GM21526 (cell line): ENCODE data around the gene GPR68.

ENCODE experiments used
- ATAC-seq: cut with Tn5 transposase; IDR thresholded peaks from one replicate; pipeline ENCODE4 v1.9.1; 2021; ENCODE audit warnings: moderate library complexity; ENCODE audit not compliant: unreplicated experiment, low FRiP score

The GPR68 gene, protein sequence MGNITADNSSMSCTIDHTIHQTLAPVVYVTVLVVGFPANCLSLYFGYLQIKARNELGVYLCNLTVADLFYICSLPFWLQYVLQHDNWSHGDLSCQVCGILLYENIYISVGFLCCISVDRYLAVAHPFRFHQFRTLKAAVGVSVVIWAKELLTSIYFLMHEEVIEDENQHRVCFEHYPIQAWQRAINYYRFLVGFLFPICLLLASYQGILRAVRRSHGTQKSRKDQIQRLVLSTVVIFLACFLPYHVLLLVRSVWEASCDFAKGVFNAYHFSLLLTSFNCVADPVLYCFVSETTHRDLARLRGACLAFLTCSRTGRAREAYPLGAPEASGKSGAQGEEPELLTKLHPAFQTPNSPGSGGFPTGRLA

DNA sequence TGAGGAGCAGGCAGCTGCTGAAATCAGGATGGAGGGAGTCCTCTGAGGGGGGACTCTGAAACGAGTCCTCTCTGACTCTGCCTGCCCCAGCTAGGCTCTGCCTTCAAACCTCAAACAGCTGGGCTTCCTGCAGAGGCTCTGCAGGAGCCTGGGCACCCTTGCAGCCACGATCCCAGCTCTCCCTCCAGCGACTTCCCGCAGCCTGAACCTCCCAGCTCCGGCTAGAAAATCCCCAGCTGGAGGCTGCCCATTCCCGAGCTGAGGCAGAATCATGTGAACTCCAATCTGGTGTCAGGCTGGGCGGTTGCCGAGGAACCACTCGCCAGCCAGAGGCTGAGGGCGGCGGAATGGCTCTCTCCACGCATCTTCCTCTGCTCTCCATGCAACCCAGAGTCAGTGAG lies at the start of gene GPR68:
Gene GPR68 (minus strand): TSS at position 204 of the 401 bp plus-strand sequence. CDS start 9,654 bp downstream, outside the sequence.
- ATAC-seq: no peak

DNA sequence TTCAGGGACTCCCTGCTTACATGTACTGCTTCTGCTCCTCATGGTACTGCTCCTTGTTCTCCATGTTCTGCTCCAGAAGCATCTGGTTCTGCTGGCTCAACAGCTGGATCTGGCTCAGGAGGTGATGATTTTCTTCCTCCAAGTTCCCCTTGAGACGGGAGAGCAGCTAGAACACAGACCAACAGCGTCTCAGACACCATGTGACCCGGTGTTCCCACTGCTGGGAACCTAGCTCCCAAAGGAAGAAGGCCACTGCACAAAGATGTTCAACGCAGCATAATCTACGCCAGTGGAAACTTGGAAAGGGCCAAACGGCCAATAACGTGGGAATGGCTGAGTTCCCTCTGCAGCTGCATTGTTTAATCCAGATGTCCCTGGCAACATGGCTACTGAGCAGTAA lies 49.6 kb upstream of the GPR68 start:
- no peak for ATAC-seq

DNA sequence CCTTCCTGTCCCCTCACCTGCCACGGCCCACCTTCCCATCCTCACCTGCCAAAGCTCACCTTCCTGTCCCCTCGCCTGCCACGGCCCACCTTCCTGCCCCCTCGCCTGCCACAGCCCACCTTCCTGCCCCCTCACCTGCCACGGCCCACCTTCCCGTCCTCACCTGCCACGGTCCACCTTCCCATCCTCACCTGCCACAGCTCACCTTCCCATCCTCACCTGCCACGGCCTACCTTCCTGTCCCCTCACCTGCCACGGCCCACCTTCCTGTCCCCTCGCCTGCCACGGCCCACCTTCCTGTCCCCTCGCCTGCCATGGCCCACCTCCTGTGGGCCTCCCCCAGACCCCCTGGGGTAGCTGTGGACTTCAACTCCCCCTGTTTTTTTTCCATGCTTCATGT lies 48.8 kb upstream of the GPR68 start:
- ATAC-seq: no peak

DNA sequence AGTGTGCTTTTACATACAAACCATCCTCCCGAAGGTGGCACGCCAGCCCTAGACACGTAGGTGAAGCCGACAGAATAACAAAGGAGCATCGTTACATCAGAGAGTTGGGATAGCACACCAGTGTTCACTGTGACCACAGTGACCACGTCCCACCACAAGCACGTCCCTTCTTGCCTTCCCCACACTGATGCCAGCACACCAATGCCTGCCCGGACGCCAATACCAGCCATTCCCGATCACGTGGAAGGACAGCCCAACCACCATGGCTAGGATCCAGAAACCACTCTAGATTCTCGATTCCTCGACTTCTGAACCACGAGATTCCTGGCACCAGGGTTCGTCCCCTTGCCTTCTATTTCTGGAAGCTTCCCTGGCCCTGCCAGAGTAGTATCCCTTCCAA lies 48.0 kb upstream of the GPR68 start:
- no peak for ATAC-seq

DNA sequence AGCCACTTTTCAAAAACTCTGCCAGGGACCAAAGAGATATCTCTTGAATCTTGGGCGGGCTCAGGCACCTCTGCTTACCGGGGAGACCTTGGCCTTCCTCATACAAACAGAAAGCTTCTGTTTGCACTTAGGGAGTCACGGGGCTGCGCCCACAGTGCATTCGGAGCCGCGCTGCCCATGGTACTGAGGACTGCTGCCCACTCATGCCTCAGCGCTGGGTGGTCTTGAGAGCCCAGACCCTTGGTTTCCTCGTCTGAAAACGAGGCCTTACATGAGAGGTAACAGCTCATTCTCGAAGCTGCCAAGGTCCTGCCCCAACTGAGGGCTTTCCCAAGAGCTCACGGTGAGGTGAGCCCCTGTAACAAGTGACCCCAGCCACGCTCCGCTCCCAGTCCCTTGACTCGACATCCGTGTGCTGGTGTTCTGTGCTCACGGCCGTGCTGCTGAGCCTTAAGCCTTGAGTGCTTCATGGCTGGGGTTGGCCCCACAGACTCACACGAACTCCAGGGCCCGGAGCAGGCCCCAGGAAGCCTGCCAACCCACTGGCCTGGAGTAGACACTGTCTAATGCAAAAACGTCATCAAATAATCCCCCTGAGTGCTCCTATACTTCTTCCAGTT lies 47.4 kb upstream of the GPR68 start:
- ATAC-seq: no peak

DNA sequence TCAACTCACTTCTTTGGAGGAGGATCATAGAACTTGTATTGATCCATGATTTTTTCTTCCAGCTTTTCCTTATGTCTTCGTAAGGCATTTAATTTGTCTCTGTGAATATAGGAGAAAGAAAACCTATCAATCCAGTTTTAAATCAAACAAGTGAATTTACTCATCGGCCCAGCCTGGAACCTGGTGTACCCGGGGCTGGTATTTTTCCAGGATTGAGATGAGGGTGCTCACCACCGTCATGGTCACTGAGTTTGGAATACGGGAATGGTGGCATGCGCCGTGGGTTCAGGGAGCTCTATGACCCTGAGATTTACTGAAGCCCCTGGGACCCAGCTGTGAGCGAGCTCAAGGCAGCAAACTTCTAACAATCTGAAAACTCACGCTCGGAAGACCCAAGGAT lies 46.5 kb upstream of the GPR68 start:
- no peak for ATAC-seq

DNA sequence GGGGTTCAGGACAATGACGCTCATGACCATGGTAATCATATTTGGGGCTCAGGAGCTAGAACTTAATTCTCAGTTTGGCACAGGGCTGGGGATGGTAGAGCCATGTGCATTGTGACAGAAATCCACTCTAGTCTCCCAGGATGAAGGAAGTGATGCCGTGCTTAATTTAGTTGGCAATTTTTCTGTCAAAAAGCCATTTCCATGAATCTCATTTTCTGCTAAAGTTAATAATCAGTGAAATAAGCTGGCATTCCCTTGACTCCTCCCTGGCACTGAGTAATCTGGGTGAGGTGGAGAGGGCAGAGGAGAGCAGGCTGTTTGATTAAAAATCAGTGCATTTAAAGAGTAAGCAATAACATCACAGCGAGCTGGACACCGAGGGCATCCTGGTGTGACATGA lies 45.0 kb upstream of the GPR68 start:
- no peak for ATAC-seq

DNA sequence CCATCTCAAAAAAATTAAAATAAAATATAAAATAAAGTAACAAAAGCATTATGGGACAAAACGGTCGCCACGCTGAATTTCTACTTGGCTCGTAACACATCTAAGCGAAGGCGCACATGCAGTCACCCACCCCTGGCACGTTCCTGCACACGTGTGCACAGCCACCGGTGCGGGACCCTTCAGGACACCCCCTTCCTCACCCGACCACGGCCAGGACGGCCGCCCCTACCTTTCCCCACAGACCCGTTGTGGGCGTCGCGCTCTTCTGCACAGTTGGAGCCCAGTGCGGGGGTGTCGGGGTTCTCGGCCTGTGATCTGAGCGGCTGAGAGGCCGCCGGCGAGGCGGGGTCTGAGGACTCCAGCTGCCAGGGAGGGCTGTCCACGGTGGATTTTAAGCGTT lies 44.4 kb upstream of the GPR68 start:
- no peak for ATAC-seq

DNA sequence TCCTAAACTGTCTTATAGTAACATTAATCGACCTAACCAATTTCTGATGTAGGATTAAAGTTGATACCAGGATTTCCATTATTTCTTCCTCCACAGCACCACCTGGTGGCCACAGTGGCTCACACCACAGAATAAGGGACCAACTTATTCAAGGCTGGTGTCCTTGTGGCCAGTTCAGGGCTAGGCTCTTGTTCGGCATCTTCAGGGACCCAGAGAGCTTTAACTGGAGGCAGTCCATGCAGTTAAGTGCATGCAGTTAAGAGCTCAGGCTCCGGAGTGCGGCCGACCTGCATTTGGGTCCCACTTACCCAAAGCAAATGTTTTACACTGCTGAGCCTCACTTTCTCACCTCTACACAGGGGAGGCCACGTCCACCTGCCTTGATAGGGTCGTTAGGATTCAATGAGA lies 42.0 kb upstream of the GPR68 start:
- ATAC-seq: no peak

DNA sequence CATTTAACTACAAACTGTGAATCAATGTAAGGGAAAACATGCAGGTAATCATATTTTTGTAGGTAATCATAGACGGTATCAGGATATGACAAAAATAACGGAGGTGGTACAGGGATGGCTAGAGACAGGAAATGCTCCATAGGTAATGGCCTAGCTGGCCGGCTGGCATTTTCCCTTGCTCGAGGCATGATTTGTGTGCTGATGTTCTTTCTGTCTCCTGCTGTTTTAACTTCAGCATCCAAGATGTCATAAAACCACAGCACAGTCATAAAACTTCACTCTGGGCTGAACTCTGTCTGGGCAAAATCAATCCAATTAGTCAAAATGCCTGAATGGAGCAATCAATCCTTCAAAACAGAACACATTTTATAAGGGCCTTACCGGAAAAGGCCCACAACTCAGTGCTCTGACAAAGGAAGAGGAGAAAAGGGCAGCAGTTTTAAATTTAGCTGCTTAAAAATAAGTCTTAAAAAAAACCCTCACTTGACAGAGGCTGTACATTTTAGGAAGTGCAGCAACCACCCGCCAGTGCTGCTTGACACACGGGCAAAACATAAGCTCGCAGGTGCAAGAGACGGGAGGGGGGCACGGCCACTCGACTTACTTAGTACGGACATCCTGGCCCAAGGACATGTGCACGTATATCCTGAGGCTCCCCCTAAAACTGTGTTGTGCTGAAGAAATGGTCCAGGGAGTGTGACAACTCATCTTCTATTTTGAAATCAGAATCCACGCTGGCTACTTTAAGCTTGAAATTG lies 40.5 kb upstream of the GPR68 start:
- no peak for ATAC-seq

DNA sequence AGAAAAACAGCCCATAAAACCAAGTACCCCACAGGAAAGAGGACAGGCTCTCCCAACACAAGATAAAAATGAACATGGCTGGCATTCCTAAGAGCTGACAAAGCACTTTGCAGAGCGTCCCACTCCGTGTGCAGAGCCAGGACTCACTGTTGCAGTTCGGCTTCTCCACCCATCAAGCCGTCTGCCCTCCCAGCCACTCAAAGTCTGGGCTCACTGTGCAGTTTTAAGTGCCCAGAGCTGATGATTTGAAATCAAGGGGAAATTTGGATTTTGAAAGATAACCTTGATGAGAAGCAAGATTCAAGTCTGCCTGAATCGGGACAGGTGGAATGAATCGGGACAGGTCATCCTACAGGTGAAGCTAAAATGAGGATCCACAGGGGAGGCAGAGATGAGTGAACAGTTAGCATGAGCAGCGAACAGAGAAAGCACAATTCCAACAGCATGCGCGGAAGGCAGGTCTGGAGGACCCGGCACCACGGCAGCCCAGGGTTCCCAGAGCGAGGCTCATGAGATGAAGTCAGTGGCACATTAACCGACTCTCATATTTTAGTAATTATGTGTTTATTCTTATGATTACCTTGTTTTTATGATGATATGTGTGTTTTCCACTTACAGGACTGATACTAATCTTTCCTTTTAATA lies 39.8 kb upstream of the GPR68 start:
- ATAC-seq: no peak

DNA sequence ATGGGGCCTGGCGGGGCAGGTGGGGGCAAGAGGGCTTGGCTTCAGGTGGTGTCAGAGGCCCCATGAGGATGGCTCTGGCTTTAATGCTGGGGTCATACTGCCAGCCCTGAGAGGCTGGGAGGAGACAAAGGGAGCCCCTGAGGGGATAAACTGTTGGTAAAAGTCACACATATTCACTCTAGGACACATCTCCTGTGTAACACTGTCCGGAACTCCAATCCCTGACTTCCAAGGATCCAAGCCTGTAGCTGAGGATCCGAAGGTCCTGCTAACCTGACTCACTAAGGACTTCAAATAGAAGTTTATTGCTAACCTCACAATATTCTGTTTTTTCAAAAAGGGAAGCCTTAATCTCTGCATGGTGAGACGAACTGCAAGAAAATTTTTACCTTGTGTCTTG lies 39.2 kb upstream of the GPR68 start:
- no peak for ATAC-seq

DNA sequence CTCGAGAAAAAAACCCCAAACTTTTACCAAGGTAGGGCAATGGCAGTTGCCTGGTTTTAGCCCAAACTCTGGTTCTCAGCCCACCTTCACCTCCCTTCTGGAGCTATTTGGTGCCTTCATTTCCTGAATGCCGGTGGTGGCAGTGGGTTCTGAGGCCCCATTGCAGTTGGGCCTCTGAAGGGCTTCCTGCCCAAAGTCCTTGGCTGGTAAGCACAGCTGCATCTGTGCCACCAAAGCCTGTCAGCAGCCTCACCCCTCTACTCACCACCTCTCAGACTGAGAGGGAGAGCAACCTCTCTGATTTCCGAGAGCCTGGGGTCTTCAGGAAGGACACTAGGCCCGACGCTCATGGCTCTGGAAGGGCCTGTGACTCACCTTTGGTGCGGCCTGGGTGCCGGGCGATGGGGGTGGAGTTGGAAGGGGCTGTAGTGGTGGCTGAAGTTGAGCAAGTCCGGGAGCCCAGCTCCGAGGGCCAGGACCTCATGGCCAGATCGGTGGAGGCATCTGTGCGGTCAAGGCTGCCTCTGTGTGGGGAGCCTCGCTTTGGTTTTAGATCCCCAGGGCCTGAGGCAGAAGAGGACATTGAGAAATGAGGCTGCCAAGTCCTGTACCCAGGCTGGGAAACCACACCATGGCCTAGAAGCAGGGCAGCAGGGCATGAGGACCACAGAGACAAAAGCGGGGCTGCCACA lies 38.6 kb upstream of the GPR68 start:
- ATAC-seq: no peak

DNA sequence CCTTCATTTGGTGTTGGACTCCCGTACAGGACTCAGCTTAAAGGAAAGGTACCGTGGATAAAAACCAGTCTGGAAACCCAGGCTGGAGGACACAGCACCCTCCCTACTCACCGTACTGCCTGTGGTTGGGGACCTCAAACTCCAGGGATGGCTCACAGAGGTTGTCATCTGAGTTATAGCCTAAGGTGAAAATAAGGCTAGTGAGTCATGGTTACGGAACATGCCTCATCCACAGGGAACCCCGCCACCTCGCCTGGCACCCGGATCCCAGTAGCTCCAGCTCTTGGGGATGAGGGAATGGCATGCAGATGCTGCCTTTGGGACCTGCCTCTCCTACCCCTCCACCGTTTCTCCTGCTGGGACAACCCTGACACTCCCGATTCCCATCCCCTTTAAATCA lies 36.8 kb upstream of the GPR68 start:
- no peak for ATAC-seq

DNA sequence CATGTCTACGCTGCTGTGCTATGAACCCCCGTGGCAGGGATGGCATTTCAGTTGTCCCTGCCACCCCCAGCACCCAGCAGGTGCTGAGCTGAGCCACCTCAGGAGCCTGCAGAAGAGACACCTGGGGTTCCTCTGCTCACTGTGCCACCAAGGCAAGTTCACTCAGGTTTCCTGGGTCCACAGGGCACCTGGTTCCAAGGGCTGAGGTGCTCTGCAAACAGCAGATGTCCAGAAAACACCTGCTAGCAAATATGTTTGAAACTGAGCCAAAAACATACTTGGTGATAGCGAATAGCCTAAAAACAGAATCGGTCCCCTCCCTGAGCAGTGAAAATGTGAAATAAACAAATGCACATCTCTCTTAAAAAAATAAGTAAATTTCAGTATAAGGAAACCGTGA lies 35.6 kb upstream of the GPR68 start:
- ATAC-seq: no peak

DNA sequence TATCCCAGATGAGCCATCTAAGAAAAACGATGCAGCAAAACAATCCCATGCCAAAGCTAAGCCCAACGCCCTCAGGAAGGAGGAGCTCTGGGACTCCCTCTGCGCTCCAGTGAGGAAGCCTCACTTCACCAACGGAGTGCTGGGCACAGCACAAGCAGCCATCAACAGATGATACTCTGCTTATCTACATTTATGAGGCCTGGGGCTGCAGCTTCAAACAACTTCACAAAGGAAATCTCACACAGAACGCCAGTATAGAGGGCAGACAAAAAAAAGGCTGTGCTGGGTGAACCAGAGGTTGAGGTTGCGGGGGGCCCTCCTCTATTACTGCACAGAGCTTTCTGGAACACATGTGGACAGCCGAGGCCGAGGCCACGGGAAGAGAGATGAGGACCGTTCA lies 34.9 kb upstream of the GPR68 start:
- ATAC-seq: no peak

DNA sequence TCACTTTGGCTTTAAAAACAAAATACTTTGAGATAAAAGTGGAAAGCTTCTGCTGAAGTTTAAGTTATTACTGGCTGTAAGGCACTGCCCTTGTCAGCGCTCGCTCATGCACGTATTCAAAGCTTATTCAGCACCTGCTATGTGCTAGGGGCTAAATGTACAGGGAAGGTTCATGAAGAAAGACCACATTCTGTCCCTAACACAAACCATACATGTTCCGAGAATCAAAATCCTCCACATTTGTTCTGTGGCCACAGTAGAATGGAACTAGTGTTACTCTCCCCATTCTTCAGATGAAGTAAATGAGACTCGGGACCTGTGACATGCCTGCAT lies 33.8 kb upstream of the GPR68 start:
- no peak for ATAC-seq

DNA sequence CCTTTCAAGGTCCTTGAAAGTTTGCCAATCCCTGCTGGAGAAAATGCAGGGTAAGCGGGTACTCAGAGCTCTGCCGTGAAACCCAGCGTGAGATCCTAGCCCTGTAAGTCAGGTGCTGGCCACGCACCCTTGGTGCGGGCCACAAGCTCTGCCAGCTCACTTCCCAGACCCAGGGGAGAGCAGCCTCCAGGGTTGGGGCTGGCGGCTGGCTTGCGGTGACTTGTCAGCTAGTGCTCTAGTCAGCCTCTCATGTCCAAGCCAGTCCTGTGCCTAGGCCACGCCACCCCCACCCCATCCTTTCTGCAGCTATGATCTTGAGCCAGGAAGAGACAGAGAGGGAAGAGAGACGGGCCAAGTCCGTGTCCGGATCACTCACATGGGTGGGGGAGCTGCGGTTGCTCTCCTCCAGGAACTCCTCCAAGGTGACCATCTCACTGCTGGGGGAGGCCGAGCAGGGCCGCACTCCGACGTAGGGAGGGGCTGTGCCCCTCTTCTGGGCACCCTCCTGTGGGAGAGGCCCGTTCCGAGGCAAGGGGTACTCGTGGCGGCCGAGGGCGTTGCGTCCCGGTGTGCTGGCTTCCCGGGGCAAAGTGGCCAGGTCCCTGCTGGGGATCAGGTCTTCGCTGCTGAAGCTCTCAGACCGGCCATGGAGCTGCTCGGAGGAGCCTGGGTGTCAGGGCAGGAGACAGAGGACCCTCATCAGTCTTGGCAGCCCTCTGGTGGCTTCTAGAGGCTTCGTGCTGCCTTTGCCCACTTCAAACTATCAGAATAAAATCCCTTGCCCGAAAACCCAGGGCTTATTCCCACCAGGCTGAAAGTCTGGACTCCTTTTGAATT lies 33.3 kb upstream of the GPR68 start:
- ATAC-seq: no peak

DNA sequence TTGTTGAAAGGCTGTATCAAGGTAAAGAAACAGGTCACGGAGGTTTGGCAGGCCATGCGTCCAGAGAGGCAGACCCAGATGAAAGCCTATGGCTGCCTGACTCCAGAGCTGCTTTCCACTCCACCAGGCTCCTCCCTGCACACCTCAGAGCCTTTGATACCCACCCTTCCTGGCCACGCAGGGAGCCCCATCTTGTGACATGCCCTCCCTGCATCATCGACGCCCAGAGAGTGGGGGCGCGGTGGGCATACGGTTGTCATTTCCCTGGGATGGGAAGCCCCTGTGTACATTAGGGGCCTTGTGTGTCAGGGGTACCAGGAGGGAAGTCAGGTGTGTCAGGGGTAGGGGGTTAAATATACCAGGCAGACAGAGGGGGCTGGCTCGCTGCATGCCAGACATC lies 30.3 kb upstream of the GPR68 start:
- ATAC-seq: no peak

DNA sequence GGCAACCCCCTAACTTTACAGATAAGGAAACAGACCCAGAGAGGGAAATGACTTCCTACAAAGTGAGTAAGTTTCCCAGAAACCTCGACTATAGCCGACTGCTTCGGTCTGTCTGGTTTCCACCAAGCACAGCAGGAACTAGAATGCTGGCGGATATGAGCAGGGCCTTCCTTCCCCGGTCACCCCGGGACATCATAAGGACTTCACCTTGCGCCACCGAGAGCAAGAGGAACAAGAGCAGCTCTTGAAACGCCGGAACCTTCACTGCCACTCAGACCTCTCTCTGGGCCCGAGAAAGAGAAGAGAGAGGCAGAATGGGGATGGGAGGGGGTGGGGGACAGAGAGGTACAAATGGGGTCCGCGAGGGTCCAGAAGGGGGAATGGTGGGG lies 29.4 kb upstream of the GPR68 start:
- no peak for ATAC-seq
